Measurements from ENCODE around the gene C6orf89.

The C6orf89 gene

DNA sequence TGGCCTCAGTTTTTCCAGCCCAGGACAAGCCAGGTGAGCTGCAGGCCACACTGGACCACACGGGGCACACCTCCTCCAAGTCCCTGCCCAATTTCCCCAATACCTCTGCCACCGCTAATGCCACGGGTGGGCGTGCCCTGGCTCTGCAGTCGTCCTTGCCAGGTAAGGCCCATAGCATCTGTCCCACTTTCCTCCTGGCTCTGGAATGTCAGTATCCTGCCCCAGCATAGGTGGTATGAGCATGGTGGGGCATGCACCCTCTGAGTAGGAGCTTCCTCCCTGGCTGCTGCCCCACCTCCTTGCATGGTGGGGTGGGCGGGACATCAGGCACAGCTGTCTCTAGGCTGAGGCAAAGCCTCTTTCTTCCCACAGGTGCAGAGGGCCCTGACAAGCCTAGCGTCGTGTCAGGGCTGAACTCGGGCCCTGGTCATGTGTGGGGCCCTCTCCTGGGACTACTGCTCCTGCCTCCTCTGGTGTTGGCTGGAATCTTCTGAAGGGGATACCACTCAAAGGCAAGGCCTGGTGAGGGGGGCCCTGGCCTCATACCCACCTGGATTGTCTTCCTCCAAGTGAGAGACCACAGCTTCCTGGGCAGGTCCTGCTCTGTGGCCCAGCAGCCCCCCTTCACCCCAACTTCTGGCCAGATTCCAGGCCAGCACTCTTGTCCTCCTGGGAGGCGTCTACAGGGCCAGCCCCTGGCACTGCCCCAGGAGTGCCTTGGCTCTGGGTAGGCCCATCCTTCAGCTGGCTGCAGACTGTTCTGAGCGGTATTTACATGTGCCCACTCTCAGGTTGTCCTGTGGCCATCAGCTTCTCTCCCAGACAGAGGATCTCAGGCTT lies 77.9 kb downstream of the C6orf89 start:
- CTCF ChIA-PET: interaction anchor here (2.0 kb wide), 2 partner anchors 16 to 197 kb away, joined by 5 to 8 read pairs; no protein-coding TSS in a partner anchor
- no peak for DNase-seq (ENCODE audit: low read depth, low spot score)
- H3K4me3 ChIP-seq (ENCODE audit: low read depth, low read length): no peak overlapping the region
- POLR2A ChIA-PET: no interaction called here
- TF ChIP-seq, protein P1, sequence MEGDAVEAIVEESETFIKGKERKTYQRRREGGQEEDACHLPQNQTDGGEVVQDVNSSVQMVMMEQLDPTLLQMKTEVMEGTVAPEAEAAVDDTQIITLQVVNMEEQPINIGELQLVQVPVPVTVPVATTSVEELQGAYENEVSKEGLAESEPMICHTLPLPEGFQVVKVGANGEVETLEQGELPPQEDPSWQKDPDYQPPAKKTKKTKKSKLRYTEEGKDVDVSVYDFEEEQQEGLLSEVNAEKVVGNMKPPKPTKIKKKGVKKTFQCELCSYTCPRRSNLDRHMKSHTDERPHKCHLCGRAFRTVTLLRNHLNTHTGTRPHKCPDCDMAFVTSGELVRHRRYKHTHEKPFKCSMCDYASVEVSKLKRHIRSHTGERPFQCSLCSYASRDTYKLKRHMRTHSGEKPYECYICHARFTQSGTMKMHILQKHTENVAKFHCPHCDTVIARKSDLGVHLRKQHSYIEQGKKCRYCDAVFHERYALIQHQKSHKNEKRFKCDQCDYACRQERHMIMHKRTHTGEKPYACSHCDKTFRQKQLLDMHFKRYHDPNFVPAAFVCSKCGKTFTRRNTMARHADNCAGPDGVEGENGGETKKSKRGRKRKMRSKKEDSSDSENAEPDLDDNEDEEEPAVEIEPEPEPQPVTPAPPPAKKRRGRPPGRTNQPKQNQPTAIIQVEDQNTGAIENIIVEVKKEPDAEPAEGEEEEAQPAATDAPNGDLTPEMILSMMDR (IDR thresholded peaks at IDR 0.05; ENCODE audit: insufficient read depth, low read length, missing control alignments): no peak

DNA sequence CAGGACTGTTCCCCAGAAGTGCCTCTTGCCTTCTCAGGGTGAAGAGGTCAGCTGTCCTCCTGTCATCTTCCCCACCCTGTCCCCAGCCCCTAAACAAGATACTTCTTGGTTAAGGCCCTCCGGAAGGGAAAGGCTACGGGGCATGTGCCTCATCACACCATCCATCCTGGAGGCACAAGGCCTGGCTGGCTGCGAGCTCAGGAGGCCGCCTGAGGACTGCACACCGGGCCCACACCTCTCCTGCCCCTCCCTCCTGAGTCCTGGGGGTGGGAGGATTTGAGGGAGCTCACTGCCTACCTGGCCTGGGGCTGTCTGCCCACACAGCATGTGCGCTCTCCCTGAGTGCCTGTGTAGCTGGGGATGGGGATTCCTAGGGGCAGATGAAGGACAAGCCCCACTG lies 78.6 kb downstream of the C6orf89 start:
- no peak overlapping the region for H3K4me3 ChIP-seq (ENCODE audit: low read depth, low read length)
- ChIA-PET POLR2A (no interaction called here), CTCF (interaction anchor here (2.0 kb wide), 2 partner anchors 15 to 197 kb away, joined by 5 to 8 read pairs; no protein-coding TSS in a partner anchor)
- DNase-seq (ENCODE audit: low read depth, low spot score): no peak
- TF ChIP-seq, protein P1 (IDR thresholded peaks at IDR 0.05; ENCODE audit: insufficient read depth, low read length, missing control alignments): no peak

DNA sequence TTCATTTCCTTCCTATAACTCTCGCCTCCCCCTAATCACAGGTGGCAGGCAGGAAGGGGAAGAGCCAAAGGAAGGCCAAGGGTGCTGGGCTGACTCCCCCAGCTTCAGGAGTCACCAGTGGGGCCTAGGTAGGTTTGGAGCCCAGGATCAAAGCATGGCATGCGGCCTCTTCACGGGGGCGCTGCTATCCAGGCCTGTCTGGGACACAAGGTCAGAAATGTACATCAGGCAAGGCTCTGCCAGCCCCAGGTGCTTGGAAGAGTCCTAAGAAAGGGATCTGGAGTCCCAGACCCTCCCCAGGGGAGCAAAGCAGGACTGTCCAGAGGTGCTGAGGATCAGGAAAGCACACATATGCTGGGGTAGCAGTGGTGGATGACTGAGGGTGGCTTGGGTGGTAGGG lies 79.2 kb downstream of the C6orf89 start:
- H3K4me3 ChIP-seq (ENCODE audit: low read depth, low read length): no peak overlapping the region
- TF ChIP-seq, protein P1 (IDR thresholded peaks at IDR 0.05; ENCODE audit: insufficient read depth, low read length, missing control alignments): no peak
- no peak for DNase-seq (ENCODE audit: low read depth, low spot score)
- ChIA-PET POLR2A (no interaction called here), CTCF (interaction anchor here (1.9 kb wide), 1 partner anchor 79 kb away, joined by 9 read pairs; the partner anchor contains the start of gene C6orf89)

DNA sequence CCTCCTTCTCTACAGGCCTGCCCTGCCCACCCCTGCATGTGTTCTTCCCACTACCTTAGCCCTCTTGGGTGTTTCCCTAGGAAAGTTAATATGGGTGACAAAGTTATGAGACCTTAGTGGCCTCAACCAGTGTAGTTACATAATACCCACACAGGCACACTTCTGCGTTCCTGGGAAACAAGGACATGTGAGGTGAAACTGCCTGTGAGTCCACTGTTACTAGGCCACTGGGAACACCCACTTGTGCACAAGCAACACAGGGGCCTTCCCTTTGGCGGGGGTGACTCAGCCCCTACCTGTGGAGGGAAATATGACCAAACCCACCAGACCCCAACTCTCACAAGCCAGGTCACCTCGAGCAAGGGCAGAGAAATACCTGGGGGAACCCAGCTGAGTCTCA lies 81.5 kb downstream of the C6orf89 start:
- CTCF ChIA-PET: interaction anchor here (1.0 to 1.8 kb wide), 3 partner anchors 10 to 51 kb away, joined by 3 to 9 read pairs (median 6); no protein-coding TSS in a partner anchor
- H3K4me3 ChIP-seq (ENCODE audit: low read depth, low read length): no peak overlapping the region
- POLR2A ChIA-PET: no interaction called here
- TF ChIP-seq, protein P1 (IDR thresholded peaks at IDR 0.05; ENCODE audit: insufficient read depth, low read length, missing control alignments): no peak
- DNase-seq (ENCODE audit: low read depth, low spot score): no peak

DNA sequence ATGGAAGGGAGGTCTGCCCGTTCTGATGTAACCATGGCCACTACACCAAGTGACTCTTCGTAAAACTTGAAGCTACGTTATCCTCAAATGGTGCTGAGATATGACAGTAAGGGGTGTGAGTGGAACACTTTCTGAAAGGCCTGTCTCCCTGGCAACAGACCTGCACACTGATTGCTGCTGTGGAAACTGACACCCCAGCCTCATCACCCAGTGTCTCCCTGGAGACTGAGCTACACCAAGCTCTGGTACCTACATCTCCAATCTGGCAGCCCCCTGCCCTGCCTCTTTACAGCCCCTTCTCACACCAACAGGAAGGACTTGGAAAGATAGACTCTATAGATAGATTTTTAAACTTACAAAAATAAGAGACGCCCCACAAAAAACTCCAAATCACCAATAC lies 82.0 kb downstream of the C6orf89 start:
- ChIA-PET CTCF (interaction anchor here (1.0 to 1.2 kb wide), 2 partner anchors 10 to 50 kb away, joined by 3 to 6 read pairs; no protein-coding TSS in a partner anchor), POLR2A (no interaction called here)
- DNase-seq (ENCODE audit: low read depth, low spot score): no peak
- H3K4me3 ChIP-seq (ENCODE audit: low read depth, low read length): no peak overlapping the region
- TF ChIP-seq, protein P1 (IDR thresholded peaks at IDR 0.05; ENCODE audit: insufficient read depth, low read length, missing control alignments): no peak

DNA sequence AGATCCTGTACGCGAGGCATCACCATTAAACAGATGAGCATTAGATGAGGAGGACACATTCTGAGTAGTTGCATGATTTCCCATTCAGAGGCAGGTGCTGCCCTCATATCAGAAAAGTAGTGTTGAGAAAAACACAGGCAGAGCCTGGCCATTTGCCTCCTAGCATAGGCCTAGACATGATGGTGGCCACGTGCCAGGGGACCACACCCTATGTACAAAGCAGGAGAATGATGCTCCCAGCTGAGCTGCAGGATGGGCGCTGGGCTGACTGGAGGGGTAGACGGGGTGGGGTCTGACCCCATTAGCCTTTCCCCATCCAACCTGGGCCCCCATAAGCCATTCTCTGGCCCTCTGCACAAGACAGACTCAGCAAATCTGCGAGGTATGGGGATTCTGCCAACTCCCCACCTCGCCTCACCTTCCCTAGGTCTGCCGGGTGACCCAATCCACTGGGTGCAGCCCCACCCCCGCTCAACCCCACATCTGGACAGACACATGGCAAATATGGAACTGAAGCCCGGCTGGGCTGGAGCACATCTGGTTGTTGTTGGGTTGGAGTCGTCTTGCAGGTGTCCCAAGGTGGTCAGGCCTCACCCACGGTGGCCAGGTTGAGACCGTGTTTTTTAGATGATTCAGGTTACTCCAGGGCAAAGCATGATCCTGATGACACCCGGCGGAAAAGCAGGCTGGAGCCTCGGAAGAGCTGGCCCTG lies 82.7 kb downstream of the C6orf89 start:
- CTCF ChIA-PET: interaction anchor here (1.0 to 1.2 kb wide), 2 partner anchors 9 to 50 kb away, joined by 3 to 6 read pairs; no protein-coding TSS in a partner anchor

More for the DNA sequence above, 82.7 kb downstream of the C6orf89 start:
- TF ChIP-seq, protein P1 (IDR thresholded peaks at IDR 0.05; ENCODE audit: insufficient read depth, low read length, missing control alignments): no peak
- DNase-seq (ENCODE audit: low read depth, low spot score): no peak
- POLR2A ChIA-PET: no interaction called here
- no peak overlapping the region for H3K4me3 ChIP-seq (ENCODE audit: low read depth, low read length)
